A549 (cell line): ENCODE measurements around the gene CNIH3. TPM values are rescaled to one million over a fixed set of nuclear protein-coding genes. Genes with fewer than 3 reads are reported as not detected.

Source experiments
- ATAC-seq, 2 experiments: fragments of 200-7000 bp in 1 of 2; fragments of >200 bp in 1 of 2; cut with Nextera tagmentation in 1 of 2; cut with Tn5 transposase in 1 of 2; 3 replicates each; pipeline versions ENCODE4 v1.8.0 to v1.9.1; 2018 to 2020; ENCODE audit warnings: mild to moderate bottlenecking in 1 of 2, moderate library complexity in 1 of 2
- CTCF ChIA-PET: fragments of 300-600 bp; sonication (Branson Sonifier 250); formaldehyde crosslinking; extraction: SDS; loops from one replicate; lab custom pipeline; 2021; ENCODE audit warnings: antibody characterized with exemption, inconsistent platforms; lab: Yijun Ruan, JAX
- POLR2A ChIA-PET: fragments of 350-600 bp; formaldehyde crosslinking; extraction: SDS; loops from one replicate; lab custom pipeline; 2021; ENCODE audit warnings: antibody characterized with exemption, inconsistent platforms; lab: Yijun Ruan, JAX
- DNase-seq, 2 experiments: peaks; one replicate each; pipeline versions ENCODE4 v3.0.0 to v3.0.0-alpha.2; 2011 to 2016; ENCODE audit warnings: low read depth in 1 of 2, low spot score in 1 of 2
- FAIRE-seq: peaks from 2 replicates; lab custom pipeline; 2011; peaks lifted over from hg19 to GRCh38; lab: Jason Lieb, UNC
- H3K27ac ChIP-seq, 2 experiments: fragments of >200 bp; sonication (Bioruptor Twin); formaldehyde crosslinking; 3 replicates each; pipeline ENCODE4 v1.5.1; 2016 to 2017
- H3K4me1 ChIP-seq: fragments of >200 bp; sonication (Bioruptor Twin); formaldehyde crosslinking; 3 replicates; pipeline ENCODE4 v1.6.1; 2016
- H3K4me2 ChIP-seq: fragments of >200 bp; sonication (Bioruptor Twin); formaldehyde crosslinking; 3 replicates; pipeline ENCODE4 v1.6.1; 2016
- H3K4me3 ChIP-seq: fragments of >200 bp; sonication (Bioruptor Twin); formaldehyde crosslinking; 3 replicates; pipeline ENCODE4 v1.5.1; 2016
- H3K9me3 ChIP-seq: fragments of >200 bp; sonication (Bioruptor Twin); formaldehyde crosslinking; 3 replicates; pipeline ENCODE4 v1.6.1; 2016
- ATOH8 ChIP-seq: fragments of 250-450 bp; sonication (Bioruptor Pico); IDR thresholded peaks from 2 replicates; pipeline ENCODE4 v1.5.0; 2020; ENCODE audit warnings: low read depth, mild to moderate bottlenecking, moderate library complexity
- BHLHE40 ChIP-seq: IDR thresholded peaks from 2 replicates; pipeline ENCODE4 v1.6.1; 2012; ENCODE audit warnings: low read depth, low read length, inconsistent platforms
- CBX8 ChIP-seq: fragments of 200-600 bp; sonication (generic); IDR thresholded peaks from 2 replicates; pipeline ENCODE4 v1.6.1; 2016
- CEBPB ChIP-seq, 2 experiments: fragments of >200 bp in 1 of 2; sonication (Bioruptor Twin) in 1 of 2; formaldehyde crosslinking in 1 of 2; IDR thresholded peaks; 2 replicates each; pipeline ENCODE4 v1.6.1; 2012 to 2016
- CHD2 ChIP-seq: fragments of 150-350 bp; IDR thresholded peaks from 2 replicates; pipeline ENCODE4 v1.6.1; 2014; ENCODE audit warnings: low read length; ENCODE audit not compliant: partially characterized antibody
- CHD4 ChIP-seq: fragments of 200-600 bp; sonication (generic); IDR thresholded peaks from 2 replicates; pipeline ENCODE4 v1.6.1; 2016; ENCODE audit warnings: antibody characterized with exemption, mild to moderate bottlenecking, borderline replicate concordance
- EHF ChIP-seq: fragments of 250-450 bp; sonication (Bioruptor Pico); IDR thresholded peaks from 2 replicates; pipeline ENCODE4 v1.5.0; 2020; ENCODE audit warnings: mild to moderate bottlenecking
- ELK1 ChIP-seq: fragments of 150-350 bp; IDR thresholded peaks from 2 replicates; pipeline ENCODE4 v1.6.1; 2014; ENCODE audit warnings: low read depth, mild to moderate bottlenecking, low read length
- EP300 ChIP-seq, 2 experiments: fragments of >200 bp; sonication (Bioruptor Twin); formaldehyde crosslinking; IDR thresholded peaks; 2 replicates in 1 of 2; 3 replicates in 1 of 2; pipeline ENCODE4 v1.6.1; 2016 to 2017
- FOSL2 ChIP-seq, 2 experiments: fragments of 450-650 bp in 1 of 2; fragments of >200 bp in 1 of 2; sonication (Bioruptor Twin) in 1 of 2; formaldehyde crosslinking; IDR thresholded peaks; 2 replicates each; pipeline versions ENCODE4 v1.5.0 to v1.6.1; 2016 to 2020; ENCODE audit warnings: mild to moderate bottlenecking in 1 of 2, moderate library complexity in 1 of 2
- HEYL ChIP-seq: fragments of 250-450 bp; sonication (Bioruptor Pico); IDR thresholded peaks from 2 replicates; pipeline ENCODE4 v1.8.0; 2021; ENCODE audit warnings: mild to moderate bottlenecking, moderate library complexity
- MAFK ChIP-seq: fragments of 450-650 bp; IDR thresholded peaks from 2 replicates; pipeline ENCODE4 v1.6.1; 2014; ENCODE audit not compliant: partially characterized antibody
- MAX ChIP-seq: IDR thresholded peaks from 2 replicates; pipeline ENCODE4 v1.6.1; 2012
- NR3C1 ChIP-seq: fragments of >200 bp; sonication (Bioruptor Twin); formaldehyde crosslinking; IDR thresholded peaks from 3 replicates; pipeline ENCODE4 v1.6.1; 2017
- POLR2AphosphoS2 ChIP-seq: conservative IDR thresholded peaks from 2 replicates; pipeline ENCODE4 v1.6.1; 2012; ENCODE audit warnings: low read length, improper control_type of control experiment, inconsistent platforms
- RAD21 ChIP-seq, 2 experiments: fragments of >200 bp in 1 of 2; sonication (Bioruptor Twin) in 1 of 2; formaldehyde crosslinking in 1 of 2; IDR thresholded peaks in 1 of 2; conservative IDR thresholded peaks in 1 of 2; 2 replicates in 1 of 2; 3 replicates in 1 of 2; pipeline ENCODE4 v1.6.1; 2012 to 2018; ENCODE audit warnings: inconsistent platforms in 1 of 2
- RARB ChIP-seq: fragments of 250-450 bp; sonication (Bioruptor Pico); IDR thresholded peaks from 2 replicates; pipeline ENCODE4 v1.8.0; 2021; ENCODE audit warnings: mild to moderate bottlenecking, moderate library complexity
- RNF2 ChIP-seq: fragments of 200-600 bp; sonication (generic); IDR thresholded peaks from 2 replicates; pipeline ENCODE4 v1.6.1; 2016; ENCODE audit warnings: low read depth, mild to moderate bottlenecking, antibody characterized with exemption, moderate library complexity, borderline replicate concordance
- TP53 ChIP-seq: fragments of 250-450 bp; sonication (Bioruptor Pico); IDR thresholded peaks from 2 replicates; pipeline ENCODE4 v1.5.0; 2021; ENCODE audit warnings: mild to moderate bottlenecking, moderate library complexity
- ZFP36 ChIP-seq: fragments of 450-650 bp; IDR thresholded peaks from 2 replicates; pipeline ENCODE4 v1.6.1; 2014; ENCODE audit warnings: borderline replicate concordance; ENCODE audit not compliant: partially characterized antibody
- WGBS: methylation state at CpG from one replicate; pipeline ENCODE4 v1.1.6; 2017; ENCODE audit errors: missing lambda C conversion rate; 5-methylcytosine and 5-hydroxymethylcytosine counted together
- polyA plus RNA-seq, 4 experiments: library from polyadenylated mRNA; depleted of rRNA in 3 of 4; stranded (reverse); fragments of >200 nt; fragmentation: RNase III in 1 of 4; extraction: RNeasy Plus Mini Kit Qiagen cat#74134 plus additional on column Dnase treatment in 1 of 4; gene quantifications; 2 replicates in 3 of 4; 3 replicates in 1 of 4; pipeline ENCODE4 v1.2.3, GENCODE V29; 2011 to 2017
- TF ChIP-seq, protein P1 (sequence below): fragments of 250-450 bp; sonication (Bioruptor Pico); IDR thresholded peaks from 2 replicates; pipeline ENCODE4 v1.5.0; 2021; ENCODE audit warnings: mild to moderate bottlenecking, moderate library complexity, borderline replicate concordance
- TF ChIP-seq, protein P2 (sequence below): fragments of >200 bp; sonication (Bioruptor Twin); formaldehyde crosslinking; IDR thresholded peaks from 3 replicates; pipeline ENCODE4 v1.6.1; 2016
- TF ChIP-seq, protein P3 (sequence below): fragments of >200 bp; sonication (Bioruptor Twin); formaldehyde crosslinking; IDR thresholded peaks from 3 replicates; pipeline ENCODE4 v1.5.1; 2016

Gene CNIH3
- polyA plus RNA-seq, 2 of the 4 experiments (the other 2 are of a cell fraction): 0.61 to 0.85 TPM

GRCh38 chr1:224698015-224698451, 81.9 kb downstream of the CNIH3 start:
- ChIA-PET CTCF (no interaction called here), POLR2A (no interaction called here)
- Histone ChIP-seq H3K4me2 (no peak overlapping the region), H3K27ac (no peak overlapping the region), H3K4me3 (no peak overlapping the region), H3K4me1 (no peaks in the 10 kb centered on the region), H3K9me3 (no peaks in the 10 kb centered on the region)
- DNase-seq (no peak), FAIRE-seq (no peak), ATAC-seq (no peak)
- TF ChIP-seq NR3C1 (no peak), MAX (no peak), HEYL (CRISPR knock-in tag) (no peak), CHD4 (no peak), ZFP36 (no peak), TP53 (CRISPR knock-in tag) (no peak), ATOH8 (no peak), EHF (CRISPR knock-in tag) (no peak), RAD21 (conservative IDR thresholded peaks at IDR 0.05 in 1 of 2, IDR thresholded peaks at IDR 0.05 in 1 of 2) (no peak), CHD2 (no peak), ELK1 (no peak)
- TF ChIP-seq, protein P1, sequence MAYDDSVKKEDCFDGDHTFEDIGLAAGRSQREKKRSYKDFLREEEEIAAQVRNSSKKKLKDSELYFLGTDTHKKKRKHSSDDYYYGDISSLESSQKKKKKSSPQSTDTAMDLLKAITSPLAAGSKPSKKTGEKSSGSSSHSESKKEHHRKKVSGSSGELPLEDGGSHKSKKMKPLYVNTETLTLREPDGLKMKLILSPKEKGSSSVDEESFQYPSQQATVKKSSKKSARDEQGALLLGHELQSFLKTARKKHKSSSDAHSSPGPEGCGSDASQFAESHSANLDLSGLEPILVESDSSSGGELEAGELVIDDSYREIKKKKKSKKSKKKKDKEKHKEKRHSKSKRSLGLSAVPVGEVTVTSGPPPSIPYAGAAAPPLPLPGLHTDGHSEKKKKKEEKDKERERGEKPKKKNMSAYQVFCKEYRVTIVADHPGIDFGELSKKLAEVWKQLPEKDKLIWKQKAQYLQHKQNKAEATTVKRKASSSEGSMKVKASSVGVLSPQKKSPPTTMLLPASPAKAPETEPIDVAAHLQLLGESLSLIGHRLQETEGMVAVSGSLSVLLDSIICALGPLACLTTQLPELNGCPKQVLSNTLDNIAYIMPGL (CRISPR knock-in tag): no peak
- 36% methylated on average over 4 of the region's 4 CpGs for WGBS

DNA sequence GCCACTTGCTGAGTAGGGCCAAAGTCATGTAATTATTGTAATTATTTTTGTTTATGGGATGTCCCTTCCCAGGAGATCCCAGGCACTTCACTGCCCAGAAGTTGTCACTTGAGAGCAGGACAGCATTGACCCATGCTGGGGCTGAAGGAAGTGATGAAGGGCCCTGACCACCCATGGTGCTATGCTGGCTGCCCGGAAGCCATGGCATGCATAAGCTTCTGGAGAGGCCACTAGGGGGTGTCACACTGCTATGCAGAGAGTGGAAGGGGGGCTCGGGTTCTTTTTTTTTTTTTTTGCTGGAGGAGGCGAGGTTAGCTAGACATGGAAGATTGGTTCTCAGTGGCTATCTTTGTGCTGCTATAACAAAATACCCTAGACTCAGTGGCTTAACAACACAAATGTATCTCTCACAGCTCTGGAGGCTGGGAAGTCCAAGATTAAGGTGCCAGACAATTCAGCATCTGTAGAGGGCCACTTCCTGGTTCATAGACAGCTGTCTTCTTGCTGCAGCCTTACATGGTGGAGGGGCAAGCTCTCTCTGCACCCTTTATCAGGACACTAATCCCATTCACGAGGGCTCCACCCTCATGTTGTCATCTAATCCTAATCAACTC, 84.9 kb downstream of the CNIH3 start:
- H3K27ac ChIP-seq: no peak overlapping the region
- ChIA-PET CTCF (interaction anchor here (0.6 to 2.0 kb wide), 5 partner anchors 11 to 212 kb away, joined by 3 to 6 read pairs (median 3); no protein-coding TSS in a partner anchor), POLR2A (no interaction called here)
- no peak overlapping the region for H3K4me2 ChIP-seq
- H3K4me3 ChIP-seq: no peak overlapping the region
- FAIRE-seq: no peak
- no peaks in the 10 kb centered on the region for H3K9me3 ChIP-seq
- peak; percentile 17 to 24 for DNase-seq
- no peaks in the 10 kb centered on the region for H3K4me1 ChIP-seq
- ATAC-seq: peak; percentile 36 to 83; a peak in 3 of 6 replicates
- TF ChIP-seq RAD21 (conservative IDR thresholded peaks at IDR 0.05 in 1 of 2, IDR thresholded peaks at IDR 0.05 in 1 of 2) (peak in 1 of 2 experiments; percentile 39; a peak in 2 of 5 replicates), BHLHE40 (no peak)
- WGBS: 14% methylated on average over 4 of the region's 4 CpGs

- Histone ChIP-seq H3K4me1 (no peaks in the 10 kb centered on the region), H3K4me2 (no peak overlapping the region), H3K27ac (no peak overlapping the region), H3K4me3 (no peak overlapping the region), H3K9me3 (no peaks in the 10 kb centered on the region)
- ChIA-PET POLR2A (interaction anchor here (0.7 kb wide), 1 partner anchor 192 kb away, joined by 3 read pairs; no protein-coding TSS in a partner anchor), CTCF (interaction anchor here (1.0 to 1.3 kb wide), 4 partner anchors 9 to 148 kb away, joined by 3 to 4 read pairs (median 3); no protein-coding TSS in a partner anchor)
- FAIRE-seq (no peak), DNase-seq (no peak), ATAC-seq (no peak)
- no peak for TF ChIP-seq CBX8
- no peak for TF ChIP-seq POLR2AphosphoS2
- TF ChIP-seq EP300 (IDR thresholded peaks at IDR 0.05): no peak
- no peak for TF ChIP-seq MAX
- TF ChIP-seq FOSL2 (IDR thresholded peaks at IDR 0.05): no peak
- TF ChIP-seq FOSL2 (CRISPR knock-in tag; IDR thresholded peaks at IDR 0.05): no peak
- no peak for TF ChIP-seq CEBPB (IDR thresholded peaks at IDR 0.05)
- no peak for TF ChIP-seq RNF2
- TF ChIP-seq, protein P2, sequence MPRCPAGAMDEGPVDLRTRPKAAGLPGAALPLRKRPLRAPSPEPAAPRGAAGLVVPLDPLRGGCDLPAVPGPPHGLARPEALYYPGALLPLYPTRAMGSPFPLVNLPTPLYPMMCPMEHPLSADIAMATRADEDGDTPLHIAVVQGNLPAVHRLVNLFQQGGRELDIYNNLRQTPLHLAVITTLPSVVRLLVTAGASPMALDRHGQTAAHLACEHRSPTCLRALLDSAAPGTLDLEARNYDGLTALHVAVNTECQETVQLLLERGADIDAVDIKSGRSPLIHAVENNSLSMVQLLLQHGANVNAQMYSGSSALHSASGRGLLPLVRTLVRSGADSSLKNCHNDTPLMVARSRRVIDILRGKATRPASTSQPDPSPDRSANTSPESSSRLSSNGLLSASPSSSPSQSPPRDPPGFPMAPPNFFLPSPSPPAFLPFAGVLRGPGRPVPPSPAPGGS: no peak
- TF ChIP-seq, protein P3, sequence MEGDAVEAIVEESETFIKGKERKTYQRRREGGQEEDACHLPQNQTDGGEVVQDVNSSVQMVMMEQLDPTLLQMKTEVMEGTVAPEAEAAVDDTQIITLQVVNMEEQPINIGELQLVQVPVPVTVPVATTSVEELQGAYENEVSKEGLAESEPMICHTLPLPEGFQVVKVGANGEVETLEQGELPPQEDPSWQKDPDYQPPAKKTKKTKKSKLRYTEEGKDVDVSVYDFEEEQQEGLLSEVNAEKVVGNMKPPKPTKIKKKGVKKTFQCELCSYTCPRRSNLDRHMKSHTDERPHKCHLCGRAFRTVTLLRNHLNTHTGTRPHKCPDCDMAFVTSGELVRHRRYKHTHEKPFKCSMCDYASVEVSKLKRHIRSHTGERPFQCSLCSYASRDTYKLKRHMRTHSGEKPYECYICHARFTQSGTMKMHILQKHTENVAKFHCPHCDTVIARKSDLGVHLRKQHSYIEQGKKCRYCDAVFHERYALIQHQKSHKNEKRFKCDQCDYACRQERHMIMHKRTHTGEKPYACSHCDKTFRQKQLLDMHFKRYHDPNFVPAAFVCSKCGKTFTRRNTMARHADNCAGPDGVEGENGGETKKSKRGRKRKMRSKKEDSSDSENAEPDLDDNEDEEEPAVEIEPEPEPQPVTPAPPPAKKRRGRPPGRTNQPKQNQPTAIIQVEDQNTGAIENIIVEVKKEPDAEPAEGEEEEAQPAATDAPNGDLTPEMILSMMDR: no peak
- TF ChIP-seq TP53 (CRISPR knock-in tag): no peak
- TF ChIP-seq RARB (CRISPR knock-in tag): no peak
- TF ChIP-seq MAFK: no peak
- no peak for TF ChIP-seq HEYL (CRISPR knock-in tag)
- no peak for TF ChIP-seq ZFP36
- 70% methylated on average over 7 of the region's 7 CpGs for WGBS
Measured at GRCh38 chr1:224703702-224704101, 87.6 kb downstream of the CNIH3 start.
